LNCaP clone FGC (cell line): ENCODE data around the gene DLG3.

ENCODE experiments used
- DNase-seq: peaks from one replicate; pipeline ENCODE4 v3.0.0-alpha.2; 2011; ENCODE audit warnings: low read depth
- H3K4me3 ChIP-seq: 2 replicates; pipeline ENCODE4 v1.5.1; 2011; ENCODE audit warnings: mild to moderate bottlenecking, low read depth, low read length, control low read depth
- CTCF ChIP-seq: IDR thresholded peaks from 2 replicates; pipeline ENCODE4 v1.5.1; 2012; ENCODE audit warnings: mild to moderate bottlenecking; ENCODE audit not compliant: control insufficient read depth, insufficient read depth; ENCODE audit errors: extremely low read depth

The DLG3 gene

GRCh38 chrX:70429759-70430158 is 14.9 kb upstream of the DLG3 start:
- no peak for TF ChIP-seq CTCF
- H3K4me3 ChIP-seq = no peak overlapping the region
- DNase-seq = no peak

- peak overlapping the region; percentile 72 for H3K4me3 ChIP-seq
- TF ChIP-seq CTCF = no peak
- DNase-seq = no peak
Observed at GRCh38 chrX:70432936-70433847, 11.4 kb upstream of the DLG3 start.

GRCh38 chrX:70433848-70434351 is 10.7 kb upstream of the DLG3 start:
- peak overlapping the region; percentile 72 for H3K4me3 ChIP-seq
- peak; percentile 74 for TF ChIP-seq CTCF
- DNase-seq = no peak

GRCh38 chrX:70434352-70434866 is 10.2 kb upstream of the DLG3 start:
- TF ChIP-seq CTCF = no peak
- H3K4me3 ChIP-seq = peak overlapping the region; percentile 72
- DNase-seq = peak; percentile 62

GRCh38 chrX:70434914-70435586 is 9.6 kb upstream of the DLG3 start:
- DNase-seq = no peak
- peak overlapping the region; percentile 72 for H3K4me3 ChIP-seq
- no peak for TF ChIP-seq CTCF

GRCh38 chrX:70436343-70436742 is 8.3 kb upstream of the DLG3 start:
- no peak overlapping the region for H3K4me3 ChIP-seq
- TF ChIP-seq CTCF = no peak
- DNase-seq = no peak
